Left ventricle myocardium inferior (tissue), 1 donor: ENCODE data around the gene MYH2. TPM values are rescaled to one million over a fixed set of nuclear protein-coding genes. Genes with fewer than 3 reads are reported as not detected.

Experiments
- DNase-seq: peaks from one replicate; pipeline ENCODE4 v3.0.0-alpha.2; 2020
- H3K27ac ChIP-seq: fragments of 200-600 bp; replicated peaks from 2 replicates; pipeline ENCODE4 v1.8.0; 2021
- H3K27me3 ChIP-seq: fragments of 200-600 bp; 2 replicates; pipeline ENCODE4 v1.8.0; 2021; ENCODE audit warnings: low read depth
- H3K36me3 ChIP-seq: fragments of 200-600 bp; 2 replicates; pipeline ENCODE4 v1.8.0; 2021
- H3K4me1 ChIP-seq: fragments of 200-600 bp; 2 replicates; pipeline ENCODE4 v1.8.0; 2021
- H3K4me3 ChIP-seq: fragments of 200-600 bp; 2 replicates; pipeline ENCODE4 v1.8.0; 2021; ENCODE audit warnings: mild to moderate bottlenecking, moderate library complexity
- H3K9me3 ChIP-seq: fragments of 200-600 bp; replicated peaks from 2 replicates; pipeline ENCODE4 v1.8.0; 2021
- CTCF ChIP-seq: fragments of 200-600 bp; IDR thresholded peaks from 2 replicates; pipeline ENCODE4 v1.8.0; 2021; ENCODE audit warnings: antibody characterized with exemption, mild to moderate bottlenecking, borderline replicate concordance
- intact Hi-C: fragments of 100-400 bp; cut with micrococcal nuclease; formaldehyde crosslinking; loops from one replicate; pipeline ENCODE4 v1.11.0; 2022
- total RNA-seq: library from RNA; stranded (reverse); fragmentation: NEBNext Ultra II Directional; extraction: Animal tissue kit (Norgen Biotek cat#: 25700); gene quantifications from one replicate; pipeline ENCODE4 v1.2.1, GENCODE V29; 2021
- donor health status: DM: no; HTN: yes; CAD: no; lungs with severe emphysema.

The MYH2 gene
- total RNA-seq, 1 donor from 2014 or later: 0.33 TPM

- H3K9me3 ChIP-seq: peaks cover 11% of the 10 kb centered on the region
- no peak overlapping the region for H3K4me3 ChIP-seq
- no peak overlapping the region for H3K27ac ChIP-seq
- TF ChIP-seq CTCF: no peak
- H3K4me1 ChIP-seq: no peaks in the 10 kb centered on the region
- no peak for DNase-seq
- intact Hi-C loops: no loop called here
- H3K36me3 ChIP-seq: no peaks in the 10 kb centered on the region
- no peaks in the 10 kb centered on the region for H3K27me3 ChIP-seq
Observed at GRCh38 chr17:10527419-10527818, 22.0 kb downstream of the MYH2 start.

DNA sequence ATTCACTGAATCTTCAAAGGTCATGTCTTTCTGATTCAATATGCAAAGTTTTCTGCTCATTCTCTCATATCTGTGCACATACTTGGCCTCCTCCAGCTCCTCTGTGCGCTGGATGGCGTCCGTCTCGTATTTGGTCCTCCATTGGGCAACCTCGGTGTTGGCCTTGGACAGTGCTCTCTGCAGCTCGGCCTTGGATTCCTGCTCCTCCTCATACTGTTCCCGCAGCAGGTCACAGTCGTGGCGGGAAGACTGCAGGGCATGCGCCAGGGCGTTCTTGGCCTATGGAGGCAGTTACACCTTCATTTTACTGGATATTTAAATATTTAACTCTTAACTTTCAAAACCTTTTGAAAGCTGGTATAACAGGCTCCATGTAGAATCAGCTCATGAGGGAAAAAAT, 22.9 kb downstream of the MYH2 start:
- H3K4me3 ChIP-seq: no peak overlapping the region
- TF ChIP-seq CTCF: no peak
- intact Hi-C loops: no loop called here
- no peak overlapping the region for H3K27ac ChIP-seq
- no peaks in the 10 kb centered on the region for H3K36me3 ChIP-seq
- DNase-seq: no peak
- H3K9me3 ChIP-seq: peaks cover 17% of the 10 kb centered on the region
- H3K4me1 ChIP-seq: no peaks in the 10 kb centered on the region
- H3K27me3 ChIP-seq: no peaks in the 10 kb centered on the region

- no peak overlapping the region for H3K27ac ChIP-seq
- no peaks in the 10 kb centered on the region for H3K27me3 ChIP-seq
- no peak overlapping the region for H3K4me3 ChIP-seq
- no peaks in the 10 kb centered on the region for H3K36me3 ChIP-seq
- DNase-seq: no peak
- no peak for TF ChIP-seq CTCF
- H3K9me3 ChIP-seq: peaks cover 17% of the 10 kb centered on the region
- intact Hi-C loops: no loop called here
- no peaks in the 10 kb centered on the region for H3K4me1 ChIP-seq
Observed at GRCh38 chr17:10523064-10523463, 26.4 kb downstream of the MYH2 start.

DNA sequence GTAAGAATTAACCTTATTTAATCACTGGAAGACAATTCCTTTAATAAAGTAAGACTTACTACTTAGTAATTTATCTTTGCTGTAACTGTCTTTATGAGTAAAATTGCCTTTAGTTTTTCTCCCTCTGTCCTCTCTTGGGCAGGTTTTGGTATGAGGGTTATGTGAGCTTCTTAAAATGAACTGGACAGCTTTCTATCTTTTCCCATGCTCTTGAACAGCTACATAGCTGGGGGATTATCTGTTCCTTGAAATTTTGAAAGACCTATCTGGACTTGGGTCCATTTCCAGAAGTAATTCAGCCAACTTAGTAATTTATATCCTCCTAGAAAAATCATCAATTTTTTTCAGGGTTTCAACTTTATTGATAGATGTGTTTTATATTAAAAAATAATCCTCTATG, 27.5 kb downstream of the MYH2 start:
- no peak for TF ChIP-seq CTCF
- no peak overlapping the region for H3K4me3 ChIP-seq
- no peak overlapping the region for H3K27ac ChIP-seq
- H3K36me3 ChIP-seq: no peaks in the 10 kb centered on the region
- intact Hi-C loops: no loop called here
- no peaks in the 10 kb centered on the region for H3K27me3 ChIP-seq
- peaks cover 17% of the 10 kb centered on the region for H3K9me3 ChIP-seq
- no peak for DNase-seq
- H3K4me1 ChIP-seq: no peaks in the 10 kb centered on the region

- no peak within 1 kb of the TSS for H3K4me3 ChIP-seq
- H3K27ac ChIP-seq: no peak within 1 kb of the TSS
- no peaks in the 10 kb centered on the region for H3K27me3 ChIP-seq
- H3K36me3 ChIP-seq: no peaks in the 10 kb centered on the region
- peaks cover 16% of the 10 kb centered on the region for H3K9me3 ChIP-seq
- no peak for TF ChIP-seq CTCF
- intact Hi-C loops: no loop called here
- no peaks in the 10 kb centered on the region for H3K4me1 ChIP-seq
- no peak for DNase-seq
Observed at GRCh38 chr17:10518271-10519037, 31.0 kb downstream of the MYH2 start, which contains the start of gene MYH1. Gene MYH1, minus strand, starts transcription at chr17:10518542. Its CDS starts 1,900 bp downstream, at chr17:10516642.
